GM04504 (cell line): Measurements from ENCODE around the gene CRK.

Experiments used
- DNase-seq: peaks from one replicate; pipeline ENCODE4 v3.0.0-alpha.2; 2012; ENCODE audit warnings: low read depth

Gene CRK

GRCh38 chr17:1455797-1456599 lies at the start of gene CRK:
Gene CRK, minus strand, starts transcription at chr17:1456232. Its CDS starts 115 bp downstream, at chr17:1456117.
- peak; percentile 93 for DNase-seq

GRCh38 chr17:1505586-1505985 lies 49.6 kb upstream of the CRK start:
- no peak for DNase-seq

- no peak for DNase-seq
These were observed 48.8 kb upstream of the CRK start for GRCh38 chr17:1504866-1505265.

- DNase-seq = no peak
These were observed 47.7 kb upstream of the CRK start for GRCh38 chr17:1503699-1504098.

GRCh38 chr17:1498869-1499268 lies 42.8 kb upstream of the CRK start:
- no peak for DNase-seq

GRCh38 chr17:1498233-1498632 lies 42.2 kb upstream of the CRK start:
- no peak for DNase-seq

GRCh38 chr17:1497831-1498230 lies 41.8 kb upstream of the CRK start:
- no peak for DNase-seq

- no peak for DNase-seq
These were observed 40.8 kb upstream of the CRK start for GRCh38 chr17:1496869-1497268.

- no peak for DNase-seq
These were observed 39.4 kb upstream of the CRK start for GRCh38 chr17:1495265-1495989.

- DNase-seq = no peak
These were observed 38.8 kb upstream of the CRK start for GRCh38 chr17:1494736-1495253.

- DNase-seq = no peak
These were observed 38.2 kb upstream of the CRK start for GRCh38 chr17:1494203-1494602.

GRCh38 chr17:1493291-1493980 lies 37.4 kb upstream of the CRK start:
- no peak for DNase-seq

- DNase-seq = no peak
These were observed 36.5 kb upstream of the CRK start, which contains the start of gene MYO1C for GRCh38 chr17:1492249-1493206. Gene MYO1C, minus strand, starts transcription at chr17:1492686. Its CDS starts 199 bp downstream, at chr17:1492487.

GRCh38 chr17:1491443-1492248 lies 35.6 kb upstream of the CRK start:
- DNase-seq = no peak

- DNase-seq = no peak
These were observed 34.8 kb upstream of the CRK start for GRCh38 chr17:1490643-1491442.

- no peak for DNase-seq
These were observed 32.8 kb upstream of the CRK start for GRCh38 chr17:1488826-1489270.

GRCh38 chr17:1487939-1488825 lies 32.1 kb upstream of the CRK start:
- DNase-seq = peak; percentile 79
